ENCODE results near the gene SPOCK1.

Gene SPOCK1

DNA sequence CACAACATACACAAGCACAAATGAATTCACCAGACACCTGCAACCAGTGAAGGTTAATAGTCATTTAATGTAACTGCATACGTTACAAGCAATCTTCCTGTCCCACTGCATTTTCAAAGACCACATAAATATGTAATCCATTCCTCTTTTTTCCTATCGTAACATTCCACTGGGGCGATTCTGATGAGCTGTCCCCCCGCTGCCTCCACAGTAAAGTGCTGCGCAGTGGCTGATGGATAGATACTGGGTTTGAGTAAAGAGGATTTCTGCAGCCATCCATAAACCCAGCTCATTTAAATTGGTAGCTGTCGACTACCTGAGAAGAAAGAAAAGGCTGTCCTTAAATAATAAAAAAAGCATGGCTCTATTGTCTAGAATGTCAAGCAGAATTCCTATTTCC, 181.1 kb downstream of the SPOCK1 start:
- no peak for DNase-seq

DNA sequence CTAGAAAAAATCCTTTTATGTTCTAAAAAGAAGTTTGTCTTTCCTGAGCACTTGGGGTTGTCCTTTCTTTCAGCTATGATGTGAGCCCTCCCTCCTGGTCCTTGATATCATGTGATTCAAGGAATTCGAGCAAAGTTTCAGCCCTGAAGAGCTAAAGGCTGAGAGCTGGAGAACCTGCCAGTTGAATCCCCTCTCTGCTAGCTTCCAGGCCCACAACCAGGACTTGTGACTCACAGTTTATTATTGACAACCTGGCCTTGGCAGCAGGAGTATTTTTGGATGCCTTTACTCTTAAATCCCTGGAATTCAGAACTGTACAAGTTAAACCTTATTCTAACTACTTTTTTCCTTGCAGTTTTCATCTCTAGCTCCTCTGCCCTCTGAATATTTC, 182.8 kb downstream of the SPOCK1 start:
- no peak for DNase-seq

DNA sequence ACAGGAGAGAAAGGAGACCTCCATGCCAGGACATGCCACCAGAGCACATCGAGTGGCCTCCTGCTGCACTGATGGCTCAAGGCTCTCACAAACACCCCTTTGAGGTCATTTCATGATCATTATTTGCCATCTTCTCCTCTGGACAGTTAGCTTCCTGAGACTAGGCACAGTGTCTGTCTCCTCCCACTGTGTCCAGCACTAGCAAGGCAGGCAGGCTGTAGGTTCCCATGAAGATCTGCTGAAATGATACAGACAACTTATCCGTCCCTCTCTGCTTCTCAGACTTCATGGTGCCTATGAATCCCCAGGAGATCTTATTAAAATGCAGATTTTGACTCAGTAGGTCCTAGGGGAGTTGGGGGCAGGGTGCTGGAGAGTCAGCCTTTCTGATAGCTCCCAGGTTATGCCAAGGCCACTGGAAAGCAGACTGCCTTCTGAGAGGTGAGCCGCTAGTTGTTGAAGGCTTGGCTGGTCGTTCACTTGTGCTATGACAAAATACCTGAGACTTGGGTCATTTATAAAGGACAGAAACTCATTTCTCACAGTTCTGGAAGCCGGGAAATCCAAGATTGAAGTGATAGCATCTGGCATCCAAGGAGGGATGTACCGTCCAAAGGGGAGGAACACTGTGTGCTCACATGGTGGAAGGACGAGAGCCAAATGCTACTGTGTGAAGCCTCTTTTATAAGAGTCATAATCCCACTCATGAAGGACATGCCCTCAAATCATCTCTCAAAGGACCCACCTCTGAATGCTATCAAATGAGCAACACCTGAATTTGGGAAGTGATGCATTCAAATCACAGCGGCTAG, 183.4 kb downstream of the SPOCK1 start:
- no peak for DNase-seq

DNA sequence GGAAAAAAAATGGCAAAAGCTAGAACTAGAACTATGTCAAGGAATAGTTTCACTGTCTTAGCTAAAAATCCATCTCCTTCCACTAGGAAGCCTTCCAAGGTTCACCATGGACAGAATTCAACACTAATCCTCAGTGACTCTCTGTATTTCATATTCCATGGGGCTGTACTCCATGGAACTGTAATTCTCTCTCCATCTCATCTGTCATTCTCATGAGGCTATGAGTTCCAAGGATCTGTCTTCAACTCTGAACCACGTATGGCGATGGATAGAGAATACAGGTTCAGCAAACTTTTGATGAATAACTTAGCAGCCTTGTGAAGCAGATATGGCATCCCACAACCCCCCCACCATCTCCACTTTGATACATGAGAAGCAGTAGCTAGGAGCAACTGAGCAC, 184.0 kb downstream of the SPOCK1 start:
- DNase-seq: no peak

DNA sequence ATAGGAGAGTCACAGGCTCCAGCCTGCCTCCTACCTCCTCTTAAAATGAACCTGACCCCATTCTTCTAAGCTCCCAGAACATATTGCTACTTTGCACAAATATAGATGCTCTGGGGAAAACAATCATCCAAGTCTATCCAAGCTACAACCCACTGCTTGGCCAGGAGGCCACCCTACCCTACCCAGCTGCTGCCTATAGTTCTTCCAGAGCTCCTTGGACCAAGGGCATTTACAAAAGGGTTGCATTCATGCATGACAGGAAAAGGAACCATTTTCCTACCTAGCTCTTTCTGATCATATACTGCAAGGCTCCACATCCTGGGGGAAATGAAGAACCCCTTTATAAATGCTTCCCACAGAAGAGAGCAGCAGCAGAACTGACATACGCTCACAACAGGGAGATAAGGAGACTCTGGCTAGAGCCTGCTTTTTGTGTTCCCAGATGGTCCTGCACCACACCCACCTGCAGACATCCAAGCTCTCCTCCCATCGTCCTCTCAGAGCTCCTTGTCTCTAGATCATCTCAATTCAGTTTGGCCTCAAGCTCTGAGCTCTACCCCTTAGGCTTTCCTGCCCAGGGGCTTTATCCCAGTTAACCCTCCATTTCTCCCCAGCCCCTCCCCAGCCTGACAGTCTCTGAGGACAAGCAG, 185.5 kb downstream of the SPOCK1 start:
- no peak for DNase-seq

DNA sequence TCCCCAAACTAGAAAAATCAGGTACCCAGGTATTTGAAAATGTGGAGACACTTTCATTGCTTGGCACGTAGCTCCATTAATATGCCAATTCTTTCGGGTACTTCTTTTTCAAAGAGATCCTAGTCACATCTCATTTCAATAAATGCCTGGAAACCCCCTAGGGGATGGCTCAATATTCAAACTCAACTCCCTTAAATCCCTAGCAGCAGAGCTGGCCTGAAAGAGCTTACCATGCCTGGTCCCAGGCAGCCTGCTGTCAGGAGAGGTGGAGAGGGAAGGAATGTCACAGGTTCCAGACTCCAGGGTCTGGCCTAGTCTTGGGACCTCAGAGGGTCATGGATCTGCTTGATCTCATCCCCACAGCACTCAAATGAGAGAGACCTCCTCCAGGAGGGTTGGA, 187.1 kb downstream of the SPOCK1 start:
- DNase-seq: no peak

DNA sequence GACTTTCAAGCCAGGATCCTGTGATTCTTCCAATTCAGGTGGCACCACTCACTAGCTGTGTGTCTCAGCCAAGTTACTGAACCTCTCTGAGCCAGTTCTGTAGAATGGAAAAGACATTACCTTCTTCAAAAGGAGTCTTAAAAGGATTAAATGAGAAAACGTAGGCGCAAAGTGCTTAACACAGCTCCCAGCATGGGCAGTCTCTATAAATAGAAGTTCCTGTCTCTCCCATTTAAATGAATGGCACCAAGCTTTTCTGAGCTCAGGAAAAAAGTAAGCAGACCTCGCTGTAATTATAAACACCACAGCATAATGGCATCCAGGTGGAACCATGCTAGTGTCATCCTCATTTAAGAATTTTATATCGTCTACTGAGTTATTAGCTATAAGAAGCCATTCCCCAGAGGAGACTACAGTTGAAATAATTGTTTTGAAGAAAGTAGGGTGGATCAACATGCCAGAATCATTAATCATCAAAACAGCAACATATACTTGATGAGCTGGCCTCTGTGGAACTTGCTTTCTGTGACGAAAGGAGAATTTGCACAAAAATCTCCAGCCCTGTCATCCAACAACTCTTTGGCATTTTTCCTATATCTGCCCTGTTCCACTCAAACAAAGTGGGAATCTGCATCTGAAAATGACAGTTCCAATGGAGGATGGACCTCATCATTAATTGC, 188.9 kb downstream of the SPOCK1 start:
- no peak for DNase-seq

DNA sequence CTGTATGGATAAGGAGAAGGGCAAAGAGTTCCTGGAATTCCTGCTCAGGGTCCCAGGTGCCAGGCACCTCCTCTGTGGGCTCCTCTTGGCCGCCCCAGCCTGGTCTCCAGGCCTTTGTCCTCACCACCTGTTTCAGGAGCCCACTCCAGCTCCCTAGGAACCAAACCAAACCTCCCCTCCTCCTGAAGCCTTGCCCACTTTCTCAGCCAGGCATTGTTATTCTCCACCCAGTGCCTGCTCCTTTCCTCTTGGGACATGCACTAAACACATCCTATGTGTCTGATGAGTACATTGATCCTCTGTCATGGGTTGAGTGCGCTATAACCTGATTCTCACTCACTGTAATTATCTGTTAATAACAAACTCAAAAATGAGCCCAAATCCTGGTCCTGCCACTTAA, 189.8 kb downstream of the SPOCK1 start:
- no peak for DNase-seq

DNA sequence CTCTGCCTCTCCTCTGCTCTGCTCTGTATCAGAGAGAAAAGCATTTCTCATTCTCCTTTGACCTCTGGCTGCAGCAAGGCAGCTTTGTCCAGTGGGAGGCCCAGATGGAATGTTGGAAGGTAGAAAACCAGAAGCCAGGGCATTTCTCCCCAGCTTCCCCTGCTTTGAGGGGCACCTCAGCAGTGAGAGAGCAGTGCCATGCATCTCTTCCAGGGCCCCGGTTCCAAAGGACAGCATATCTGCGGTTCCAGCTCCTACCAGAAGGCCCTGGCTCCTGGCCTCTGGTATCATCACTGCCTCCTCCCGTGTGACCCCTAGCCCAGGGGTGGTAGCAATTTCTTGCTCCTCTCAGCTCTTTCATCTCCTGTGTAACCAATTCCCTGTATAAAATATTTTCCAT, 190.8 kb downstream of the SPOCK1 start:
- no peak for DNase-seq

DNA sequence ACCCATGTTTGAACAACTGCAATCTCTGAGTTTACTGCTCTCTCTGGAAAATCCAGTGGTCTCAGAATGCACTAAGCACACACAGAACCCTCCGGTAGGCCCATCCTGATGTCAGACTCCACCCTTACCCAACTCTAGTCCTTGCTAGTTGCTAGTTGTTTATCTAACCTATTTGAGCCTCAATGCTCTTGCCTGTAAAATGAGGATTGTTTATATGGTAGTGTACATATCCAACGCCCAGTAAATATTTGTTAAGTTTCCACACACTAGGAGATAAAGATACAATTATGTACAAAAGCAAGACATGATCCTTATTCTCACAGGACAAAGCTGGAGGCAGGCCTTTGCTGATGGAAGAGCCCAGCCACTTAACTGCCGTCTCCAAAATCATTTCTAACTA, 192.2 kb downstream of the SPOCK1 start:
- DNase-seq: no peak

DNA sequence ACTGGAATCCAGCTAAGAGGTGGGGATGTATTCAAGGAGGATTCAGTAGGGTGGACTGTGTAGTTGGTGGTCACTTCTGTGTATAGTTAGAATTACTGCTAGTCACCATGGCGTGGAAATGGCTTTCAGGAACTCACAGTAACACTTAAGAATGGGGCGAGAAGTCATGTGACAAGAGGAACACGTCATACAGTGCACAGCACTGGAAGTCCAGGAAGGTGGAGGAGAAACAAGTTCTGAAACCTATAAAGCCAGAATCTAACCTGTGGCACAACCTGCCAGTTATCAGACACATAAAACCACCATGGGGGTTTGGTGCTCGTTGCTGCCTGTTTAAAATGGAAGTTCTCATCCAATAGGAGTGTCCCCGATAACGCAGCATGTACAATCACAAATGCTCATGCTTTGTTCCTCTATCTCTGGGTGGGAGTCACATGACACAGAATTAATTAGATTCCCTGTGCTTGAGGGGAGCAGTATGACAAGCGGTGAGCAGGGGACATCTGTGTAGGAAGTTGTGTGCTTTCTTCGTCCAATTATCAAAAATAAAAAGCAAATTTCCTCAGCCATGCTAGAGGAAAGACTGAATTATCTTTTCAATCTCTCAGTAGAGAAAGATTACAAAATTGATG, 193.0 kb downstream of the SPOCK1 start:
- no peak for DNase-seq

DNA sequence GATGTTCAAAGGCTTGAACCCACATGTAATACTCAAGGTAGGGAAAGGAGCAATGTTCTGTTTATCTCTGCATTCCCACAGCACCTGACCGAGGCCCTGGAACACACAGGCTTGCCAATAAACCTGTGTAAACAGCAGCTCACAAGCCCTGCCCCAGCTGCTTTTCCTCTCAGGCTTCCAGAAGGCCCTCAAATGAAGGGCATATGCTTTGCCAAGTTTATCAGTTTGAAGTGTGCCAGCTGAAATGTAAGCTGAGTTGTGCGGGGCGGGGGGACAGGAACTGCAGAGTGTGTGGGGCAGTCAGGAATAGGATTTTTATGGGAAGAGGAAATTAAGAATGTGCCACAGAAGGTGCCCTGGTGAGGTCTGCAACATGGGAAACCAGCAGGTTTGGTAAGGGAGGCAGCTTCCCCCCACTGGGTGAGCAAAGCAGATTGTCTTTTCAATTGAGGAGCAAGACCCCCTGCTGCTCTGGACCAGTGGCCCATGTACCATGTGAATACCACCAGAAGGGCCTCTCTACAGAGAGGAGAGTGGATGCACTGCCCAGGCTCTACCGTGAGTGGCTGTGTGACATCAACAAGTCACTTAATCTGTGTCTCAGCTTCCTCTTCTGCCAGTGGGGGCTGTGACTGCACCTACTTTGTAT, 194.8 kb downstream of the SPOCK1 start:
- peak; percentile 84 for DNase-seq

DNA sequence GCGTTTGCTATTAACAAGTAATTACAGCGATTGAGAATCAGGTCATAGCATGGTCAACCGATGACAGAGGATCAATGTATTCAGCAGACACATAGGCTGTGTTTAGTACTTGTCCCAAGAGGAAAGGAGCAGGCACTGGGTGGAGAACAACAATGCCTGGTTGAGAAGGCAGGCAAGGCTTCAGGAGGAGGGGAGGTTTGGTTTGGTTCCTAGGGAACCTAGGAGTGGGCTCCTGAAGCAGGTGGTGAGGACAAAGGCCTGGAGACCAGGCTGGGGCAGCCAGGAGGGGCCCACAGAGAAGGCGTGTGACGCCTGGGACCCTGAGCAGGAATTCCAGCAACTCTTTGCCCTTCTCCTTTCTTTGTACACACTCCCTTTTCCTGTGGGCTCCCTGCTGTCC, 195.6 kb downstream of the SPOCK1 start:
- no peak for DNase-seq

DNA sequence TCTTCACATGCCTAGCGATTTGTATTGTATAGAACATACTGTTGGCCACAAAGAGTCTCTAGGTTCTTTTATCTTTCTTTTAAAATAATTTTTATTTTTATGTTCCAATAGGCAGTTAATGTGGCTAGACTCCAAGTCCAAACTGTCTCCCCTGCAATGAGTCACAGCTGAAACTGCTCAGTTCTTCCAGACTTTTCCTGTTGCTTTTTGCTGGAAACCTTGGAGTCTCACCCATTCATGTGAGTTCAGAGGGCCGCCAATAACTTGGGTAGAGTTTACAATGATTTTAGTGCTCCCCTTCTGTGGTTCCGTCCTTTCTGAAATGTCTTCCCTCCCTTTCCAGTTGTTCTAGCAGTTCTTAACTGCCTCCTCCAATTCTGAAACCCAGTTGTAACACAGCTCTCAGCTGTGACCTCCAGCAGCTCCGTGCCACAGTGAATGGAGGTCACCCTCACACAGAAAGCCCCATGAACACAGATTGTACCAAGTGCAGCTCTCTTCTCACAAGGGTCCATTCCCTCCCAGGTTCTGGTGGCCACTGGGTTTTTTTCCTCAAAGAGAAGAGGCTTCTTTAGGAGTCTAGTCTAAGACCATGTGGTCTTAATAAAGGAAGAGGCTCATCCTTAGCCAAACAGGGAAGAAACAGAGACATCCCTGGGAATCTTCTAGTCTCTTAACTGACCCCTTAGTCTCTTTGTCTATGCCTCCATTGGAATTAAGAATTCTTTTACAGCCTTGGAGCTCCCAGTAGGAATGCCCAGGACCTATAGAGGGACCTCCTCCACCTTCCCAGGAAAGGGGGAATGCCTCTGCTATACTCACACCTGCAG, 198.5 kb downstream of the SPOCK1 start:
- DNase-seq: no peak

DNA sequence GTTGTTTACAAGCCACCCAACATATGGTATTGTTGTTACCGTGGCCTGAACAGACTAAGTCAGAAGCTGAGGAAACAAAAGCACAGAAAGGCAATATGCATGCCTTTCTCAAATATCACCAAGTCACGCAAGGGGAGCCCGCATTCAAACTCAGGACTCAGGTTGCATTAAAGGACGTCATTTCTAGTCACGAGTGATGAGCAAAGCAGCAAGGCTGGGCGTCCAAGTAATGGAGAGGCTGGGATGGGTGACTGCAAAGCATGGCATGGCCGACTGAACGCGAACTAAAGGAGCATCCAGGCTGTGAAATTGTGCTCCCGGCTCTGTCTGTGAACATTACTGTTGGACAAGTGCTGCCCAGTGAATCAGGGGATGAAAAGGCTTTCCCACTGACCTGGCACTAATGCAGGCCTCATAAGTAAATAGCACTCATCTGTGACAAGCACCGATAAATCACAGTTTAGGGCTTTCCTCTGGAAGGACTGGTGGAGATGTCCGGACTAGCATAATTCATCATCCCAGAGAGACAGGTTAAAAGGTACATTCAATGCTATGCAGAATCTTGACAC, 202.8 kb downstream of the SPOCK1 start:
- peak; percentile 88 for DNase-seq

DNA sequence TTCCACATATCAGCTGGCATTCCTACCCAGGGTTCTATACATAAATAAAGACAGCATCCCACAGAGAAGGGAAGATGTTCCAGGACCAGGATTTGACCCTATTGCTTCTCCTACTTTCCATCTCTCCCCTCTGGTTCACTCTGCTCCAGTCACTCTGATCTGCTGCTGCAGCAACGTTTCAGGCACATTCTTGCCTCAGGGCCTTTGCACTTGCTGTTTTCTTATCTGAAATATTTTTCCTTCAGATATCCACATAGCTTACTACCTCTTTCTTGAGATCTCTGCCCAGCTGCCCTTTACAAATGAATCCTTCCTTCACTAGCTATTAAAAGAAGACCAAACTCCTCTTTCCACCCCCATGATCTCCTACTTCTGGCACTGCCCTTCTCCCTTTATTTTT, 204.5 kb downstream of the SPOCK1 start:
- DNase-seq: no peak

DNA sequence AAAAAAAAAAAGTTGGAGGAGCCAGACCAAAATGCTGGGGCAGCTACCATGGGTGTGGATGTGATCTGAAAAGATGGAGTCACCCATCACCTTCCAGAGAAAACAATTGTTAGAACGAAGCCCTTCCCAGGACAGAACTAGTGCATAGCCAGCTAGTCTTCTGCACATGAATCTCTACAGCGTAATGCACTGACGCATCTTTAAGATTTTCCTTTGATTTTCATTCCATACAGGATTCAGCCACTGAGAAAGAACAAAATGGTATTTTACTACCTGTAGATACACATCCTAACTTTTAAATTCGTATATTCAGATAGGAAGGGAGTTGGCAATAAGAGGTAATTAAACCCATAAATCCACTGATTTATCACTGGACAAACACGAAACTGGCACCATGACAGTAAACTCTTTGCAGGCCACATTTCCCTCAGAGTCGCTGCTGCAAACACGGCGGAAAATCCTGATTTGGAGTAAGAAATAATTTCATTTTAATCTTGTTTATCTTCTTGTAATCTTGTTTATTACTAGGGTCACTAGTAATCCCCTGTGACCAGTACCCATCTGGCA, 206.6 kb downstream of the SPOCK1 start:
- no peak for DNase-seq

DNA sequence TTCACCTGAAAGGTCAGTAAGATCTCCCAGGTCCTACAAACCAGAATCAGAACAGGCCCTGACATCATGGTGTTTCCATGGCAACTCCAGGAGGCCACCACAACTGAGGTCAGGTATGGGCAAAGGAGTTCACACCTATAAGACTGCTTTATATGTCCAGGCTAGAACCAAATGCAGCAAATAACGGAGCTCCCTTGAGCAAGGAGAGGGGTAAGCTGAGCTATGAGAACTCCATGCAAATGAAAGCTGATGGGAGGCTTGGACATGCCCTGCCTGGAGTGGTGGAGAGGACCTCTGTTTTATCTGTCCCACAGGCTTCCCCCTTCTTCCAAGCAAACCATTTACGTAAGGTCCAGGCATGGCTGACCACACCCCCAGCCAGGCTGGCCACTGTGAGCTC, 207.7 kb downstream of the SPOCK1 start:
- DNase-seq: no peak

DNA sequence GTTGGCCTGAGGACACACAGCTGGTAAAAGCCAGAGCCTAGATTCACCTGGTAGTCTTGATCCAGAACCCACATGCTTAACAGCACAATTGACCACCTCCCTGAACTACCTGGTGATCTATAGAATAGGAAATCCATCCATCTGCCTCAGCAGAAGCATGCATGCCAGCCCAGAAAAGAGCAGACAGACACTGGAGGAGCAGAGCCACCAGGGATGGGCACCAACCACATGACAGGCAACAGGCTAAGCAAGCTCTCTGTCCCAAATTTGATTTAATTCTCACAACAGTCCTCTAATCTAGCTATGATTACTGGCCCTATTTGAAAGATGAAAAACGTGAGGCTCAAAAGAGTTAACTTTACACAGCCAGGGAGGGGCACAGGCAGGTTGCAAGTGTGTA, 208.1 kb downstream of the SPOCK1 start:
- DNase-seq: no peak

DNA sequence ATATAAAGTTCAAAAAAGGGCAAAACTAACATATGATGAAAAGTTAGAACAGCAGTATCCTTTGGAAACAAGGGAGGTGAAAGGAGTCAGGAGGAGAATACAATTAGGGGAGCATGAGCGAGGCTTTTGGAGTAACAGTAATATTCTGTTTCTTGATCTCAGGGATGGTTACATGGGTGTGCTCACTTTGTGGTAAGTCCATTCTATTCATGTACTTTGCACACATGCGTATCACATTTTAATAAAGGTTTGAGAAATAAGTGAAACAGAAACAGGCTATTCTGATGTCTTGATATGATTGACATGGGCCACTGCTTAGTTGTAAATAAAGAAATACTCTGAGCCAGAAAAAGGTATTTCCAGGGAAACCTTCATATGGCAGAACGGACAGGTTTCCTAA, 208.8 kb downstream of the SPOCK1 start:
- no peak for DNase-seq

DNA sequence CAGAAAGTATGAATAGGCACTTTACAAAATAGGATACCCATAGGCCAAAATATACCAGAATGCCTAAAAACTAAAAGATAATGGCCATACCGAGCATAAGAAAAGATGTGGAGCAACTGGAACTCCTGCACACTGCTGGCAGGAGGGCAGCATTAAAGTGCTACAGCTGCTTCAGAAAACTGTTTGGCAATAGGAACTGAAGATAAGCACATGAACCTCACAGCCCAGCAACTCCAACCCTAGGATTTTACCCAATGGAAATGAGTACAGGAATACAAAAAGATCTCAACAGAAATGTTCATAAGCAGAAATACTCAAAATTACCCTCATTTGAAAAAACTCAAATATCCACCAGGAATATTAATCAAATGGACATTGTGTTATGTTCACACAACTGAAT, 209.3 kb downstream of the SPOCK1 start:
- no peak for DNase-seq

DNA sequence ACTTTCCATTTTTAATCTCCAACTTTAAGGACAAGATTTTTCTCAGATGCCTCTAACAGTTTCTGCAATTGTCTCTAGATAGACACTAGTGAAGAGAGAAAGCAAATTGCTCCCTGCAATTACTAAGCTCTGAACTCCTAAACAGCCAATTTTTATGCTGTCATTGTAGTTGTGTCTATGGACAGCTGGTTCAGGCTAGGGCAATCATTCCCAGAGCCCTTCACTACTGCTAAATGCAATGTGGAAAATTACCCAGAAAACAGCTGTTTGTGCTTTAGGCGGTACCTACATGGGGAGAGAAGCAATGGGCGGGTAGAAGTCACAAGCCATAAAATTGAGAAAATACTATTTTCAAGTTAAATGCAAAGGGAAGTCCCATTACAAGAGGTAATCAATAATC, 211.6 kb downstream of the SPOCK1 start:
- no peak for DNase-seq

All from NCI-H510A treated with DMSO at 0.1 percent for 48 hours (cell line).